H1 (cell line): ENCODE data around the gene MSMP. TPM values are rescaled to one million over a fixed set of nuclear protein-coding genes. Genes with fewer than 3 reads are reported as not detected.

ENCODE experiments used
- JUND ChIP-seq: IDR thresholded peaks from 2 replicates; pipeline ENCODE4 v1.6.1; 2011; ENCODE audit warnings: mild to moderate bottlenecking, improper control_type of control experiment, low read length
- polyA plus RNA-seq, 7 experiments: library from polyadenylated mRNA; depleted of rRNA in 3 of 7; stranded (reverse) in 5 of 7; unstranded in 2 of 7; fragments of >200 nt in 5 of 7; fragments of 200-250 nt in 2 of 7; gene quantifications; 1 replicate in 5 of 7; 2 replicates in 1 of 7; 4 replicates in 1 of 7; pipeline versions ENCODE4 v1.2.1 to v1.2.3, GENCODE V29; 2011 to 2013; ENCODE audit warnings: missing spikeins in 2 of 7, mixed read lengths in 2 of 7
- total RNA-seq: library from RNA; stranded (reverse); fragmentation: NEBNext Ultra II Directional; extraction: Animal tissue kit (Norgen Biotek cat#: 25700); gene quantifications from 2 replicates; pipeline ENCODE4 v1.2.1, GENCODE V29; 2021
- TF ChIP-seq, protein P1 (sequence below), 3 experiments: IDR thresholded peaks; 1 replicate in 2 of 3; 2 replicates in 1 of 3; pipeline versions ENCODE4 v1.5.1 to v1.6.1; 2011; ENCODE audit warnings: low read length in 3 of 3, mild to moderate bottlenecking in 3 of 3, inconsistent platforms in 2 of 3, low read depth in 1 of 3, moderate library complexity in 1 of 3; ENCODE audit not compliant: insufficient read depth in 1 of 3; ENCODE audit errors: control extremely low read depth in 1 of 3

MSMP gene
- total and polyA plus RNA-seq, 2 of the 8 experiments (the other 6 are each of a cell fraction or from before 2014, with no cell fraction given) = 0.53 TPM; not detected in 1

DNA sequence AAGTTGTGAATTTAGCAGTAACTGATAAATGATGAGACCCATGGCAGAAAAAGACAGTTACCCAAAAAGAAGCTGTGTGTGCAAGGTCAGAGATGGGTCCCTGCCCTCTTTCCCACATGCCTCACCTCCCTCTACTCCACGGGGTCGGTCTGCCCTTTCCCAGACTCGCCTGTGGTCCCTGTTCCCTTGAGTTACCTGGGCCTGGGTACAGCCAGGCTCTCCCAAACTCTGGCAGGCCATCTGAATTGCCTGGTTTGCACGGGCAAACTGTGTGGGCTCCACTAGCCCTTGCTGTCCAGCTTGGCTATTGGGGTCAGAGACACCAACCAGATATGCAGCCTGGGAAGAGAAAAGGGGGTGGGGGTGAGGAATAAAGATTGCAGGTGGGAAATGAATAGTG is 45.9 kb downstream of the MSMP start (continued):
- TF ChIP-seq JUND = no peak
- TF ChIP-seq, protein P1, sequence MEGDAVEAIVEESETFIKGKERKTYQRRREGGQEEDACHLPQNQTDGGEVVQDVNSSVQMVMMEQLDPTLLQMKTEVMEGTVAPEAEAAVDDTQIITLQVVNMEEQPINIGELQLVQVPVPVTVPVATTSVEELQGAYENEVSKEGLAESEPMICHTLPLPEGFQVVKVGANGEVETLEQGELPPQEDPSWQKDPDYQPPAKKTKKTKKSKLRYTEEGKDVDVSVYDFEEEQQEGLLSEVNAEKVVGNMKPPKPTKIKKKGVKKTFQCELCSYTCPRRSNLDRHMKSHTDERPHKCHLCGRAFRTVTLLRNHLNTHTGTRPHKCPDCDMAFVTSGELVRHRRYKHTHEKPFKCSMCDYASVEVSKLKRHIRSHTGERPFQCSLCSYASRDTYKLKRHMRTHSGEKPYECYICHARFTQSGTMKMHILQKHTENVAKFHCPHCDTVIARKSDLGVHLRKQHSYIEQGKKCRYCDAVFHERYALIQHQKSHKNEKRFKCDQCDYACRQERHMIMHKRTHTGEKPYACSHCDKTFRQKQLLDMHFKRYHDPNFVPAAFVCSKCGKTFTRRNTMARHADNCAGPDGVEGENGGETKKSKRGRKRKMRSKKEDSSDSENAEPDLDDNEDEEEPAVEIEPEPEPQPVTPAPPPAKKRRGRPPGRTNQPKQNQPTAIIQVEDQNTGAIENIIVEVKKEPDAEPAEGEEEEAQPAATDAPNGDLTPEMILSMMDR (IDR thresholded peaks at IDR 0.05; ENCODE audit: control extremely low read depth in 1 of 3, insufficient read depth in 1 of 3, low read depth in 1 of 3, low read length in 3 of 3) = no peak
